Fibroblast of pulmonary artery (primary cell): ENCODE data around the gene RBMS3.
A peak's percentile ranks its signal among the peaks of the same experiment; 100 is the strongest.

Experiments
- DNase-seq: peaks from one replicate; pipeline ENCODE4 v3.0.0-alpha.2; 2010; ENCODE audit warnings: low read depth
- H3K4me3 ChIP-seq: replicated peaks from 2 replicates; pipeline ENCODE4 v1.5.1; 2011; ENCODE audit warnings: low read depth, mild to moderate bottlenecking, control low read depth, low read length, moderate library complexity
- TF ChIP-seq, protein P1 (sequence below): IDR thresholded peaks from 2 replicates; pipeline ENCODE4 v1.5.1; 2011; ENCODE audit warnings: mild to moderate bottlenecking, control low read depth, low read length, inconsistent platforms; ENCODE audit errors: missing control alignments

RBMS3 gene

GRCh38 chr3:29282427-29283230, 1.8 kb downstream of the RBMS3 start:
- peak overlapping the region; percentile 84 for H3K4me3 ChIP-seq
- DNase-seq = peak; percentile 79
- TF ChIP-seq, protein P1, sequence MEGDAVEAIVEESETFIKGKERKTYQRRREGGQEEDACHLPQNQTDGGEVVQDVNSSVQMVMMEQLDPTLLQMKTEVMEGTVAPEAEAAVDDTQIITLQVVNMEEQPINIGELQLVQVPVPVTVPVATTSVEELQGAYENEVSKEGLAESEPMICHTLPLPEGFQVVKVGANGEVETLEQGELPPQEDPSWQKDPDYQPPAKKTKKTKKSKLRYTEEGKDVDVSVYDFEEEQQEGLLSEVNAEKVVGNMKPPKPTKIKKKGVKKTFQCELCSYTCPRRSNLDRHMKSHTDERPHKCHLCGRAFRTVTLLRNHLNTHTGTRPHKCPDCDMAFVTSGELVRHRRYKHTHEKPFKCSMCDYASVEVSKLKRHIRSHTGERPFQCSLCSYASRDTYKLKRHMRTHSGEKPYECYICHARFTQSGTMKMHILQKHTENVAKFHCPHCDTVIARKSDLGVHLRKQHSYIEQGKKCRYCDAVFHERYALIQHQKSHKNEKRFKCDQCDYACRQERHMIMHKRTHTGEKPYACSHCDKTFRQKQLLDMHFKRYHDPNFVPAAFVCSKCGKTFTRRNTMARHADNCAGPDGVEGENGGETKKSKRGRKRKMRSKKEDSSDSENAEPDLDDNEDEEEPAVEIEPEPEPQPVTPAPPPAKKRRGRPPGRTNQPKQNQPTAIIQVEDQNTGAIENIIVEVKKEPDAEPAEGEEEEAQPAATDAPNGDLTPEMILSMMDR = no peak

DNA sequence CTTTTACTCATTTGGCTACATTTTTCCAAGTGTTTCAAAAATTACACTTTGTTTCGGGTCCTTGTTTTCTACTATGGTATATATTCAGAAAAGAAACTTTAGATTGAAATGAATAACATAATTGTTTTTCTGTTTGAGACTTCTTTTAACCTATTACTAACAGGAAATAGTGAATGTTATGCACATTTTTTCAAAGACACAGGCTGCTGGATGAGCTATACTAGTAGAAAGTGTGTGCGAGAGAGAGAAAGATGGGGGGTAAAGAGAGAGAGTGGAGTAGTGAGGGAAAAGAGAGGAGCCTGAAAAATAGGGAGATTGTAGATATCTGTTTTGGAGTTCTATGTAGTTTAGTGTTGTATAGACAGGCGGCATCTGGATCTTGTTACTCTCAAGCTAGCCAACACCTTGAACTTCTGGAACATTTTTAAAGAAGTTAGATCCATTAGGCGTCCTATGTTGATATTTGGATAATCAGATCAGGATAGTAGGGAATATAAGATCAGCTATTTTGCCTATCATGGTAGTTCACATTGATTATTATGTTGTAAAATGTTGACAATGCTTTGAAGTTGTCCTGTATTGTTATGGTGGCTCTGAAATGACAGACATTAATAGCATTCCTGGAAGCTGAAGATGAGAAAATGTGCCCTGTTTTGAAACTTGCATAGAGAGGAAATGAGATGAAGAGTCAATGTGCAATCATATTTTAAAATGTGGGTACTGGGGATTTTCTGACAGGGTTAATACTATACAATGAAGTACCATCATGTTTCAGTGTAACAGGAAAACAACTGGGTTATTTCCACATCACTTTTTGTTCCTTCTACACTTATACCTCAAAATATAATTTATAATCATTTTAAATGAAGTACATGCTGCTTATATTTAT, 2.6 kb downstream of the RBMS3 start:
- peak overlapping the region; percentile 84 for H3K4me3 ChIP-seq
- TF ChIP-seq, protein P1 = no peak
- DNase-seq = peak; percentile 42

DNA sequence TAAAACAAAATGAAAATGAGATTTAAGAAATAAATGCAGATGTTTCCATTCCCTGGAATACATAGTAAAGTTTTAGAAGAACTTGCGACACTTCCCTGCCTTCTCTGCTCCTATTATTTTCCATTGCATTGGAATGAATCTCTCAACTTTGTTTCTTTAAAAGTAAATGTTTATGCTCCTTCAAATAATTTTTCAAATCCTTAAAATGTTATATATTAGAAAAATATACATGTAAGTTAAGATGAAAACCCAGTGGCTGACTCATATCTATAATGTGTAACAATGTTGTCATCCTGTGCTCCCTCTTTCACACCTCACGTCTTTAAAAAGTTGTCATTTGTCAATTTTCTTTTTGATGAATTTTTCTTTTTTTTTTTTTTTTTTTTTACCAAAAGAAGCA, 3.6 kb downstream of the RBMS3 start:
- TF ChIP-seq, protein P1 = no peak
- H3K4me3 ChIP-seq = peak overlapping the region; percentile 84
- peak; percentile 31 for DNase-seq

- peak; percentile 74 for DNase-seq
- H3K4me3 ChIP-seq = peak overlapping the region; percentile 84
- TF ChIP-seq, protein P1 = no peak
Observed at GRCh38 chr3:29285471-29286071, 4.7 kb downstream of the RBMS3 start.

- TF ChIP-seq, protein P1 = no peak
- peak overlapping the region; percentile 84 for H3K4me3 ChIP-seq
- DNase-seq = peak; percentile 57
Observed at GRCh38 chr3:29286478-29287240, 5.8 kb downstream of the RBMS3 start.

GRCh38 chr3:29290596-29290995, 9.7 kb downstream of the RBMS3 start:
- TF ChIP-seq, protein P1 = no peak
- no peak overlapping the region for H3K4me3 ChIP-seq
- DNase-seq = no peak
